Psoas muscle (tissue), 8 donors: ENCODE measurements around the gene LACTB. TPM values are rescaled to one million over a fixed set of nuclear protein-coding genes. Genes with fewer than 3 reads are reported as not detected.
"Not testable (repeated sequence)": the region's sequence is repeated elsewhere in the genome, so short reads cannot be mapped to it uniquely, and the experiment has no call there.

Experiments used
- ATAC-seq, 4 donors: fragments of 200-7000 bp; cut with Tn5 transposase; one replicate each; pipeline ENCODE4 v1.9.1; 2020; ENCODE audit warnings: moderate library complexity in 3 of 4, mild to moderate bottlenecking in 2 of 4
- DNase-seq, 2 donors: peaks; one replicate each; pipeline ENCODE4 v3.0.0-alpha.2; 2020
- H3K27ac ChIP-seq: fragments of 200-600 bp; one replicate; pipeline ENCODE4 v1.8.0; 2022
- H3K27me3 ChIP-seq, 3 donors: fragments of 200-600 bp in 1 of 3; one replicate each; pipeline versions ENCODE4 v1.6.1 to v1.8.0; 2013 to 2022; ENCODE audit warnings: low read length in 2 of 3, mild to moderate bottlenecking in 2 of 3, moderate library complexity in 1 of 3; ENCODE audit not compliant: insufficient read depth in 3 of 3
- H3K36me3 ChIP-seq, 2 donors: fragments of 200-600 bp in 1 of 2; one replicate each; pipeline versions ENCODE4 v1.6.1 to v1.8.0; 2013 to 2022; ENCODE audit warnings: low read depth in 1 of 2, mild to moderate bottlenecking in 1 of 2, moderate library complexity in 1 of 2; ENCODE audit not compliant: insufficient read depth in 1 of 2
- H3K4me1 ChIP-seq: fragments of 200-600 bp; one replicate; pipeline ENCODE4 v1.8.0; 2022
- H3K4me3 ChIP-seq: fragments of 200-600 bp; one replicate; pipeline ENCODE4 v1.8.0; 2022; ENCODE audit warnings: mild to moderate bottlenecking
- H3K9me3 ChIP-seq: fragments of 200-600 bp; one replicate; pipeline ENCODE4 v1.8.0; 2022
- CTCF ChIP-seq: fragments of 200-600 bp; IDR thresholded peaks from one replicate; pipeline ENCODE4 v1.8.0; 2022; ENCODE audit warnings: antibody characterized with exemption
- WGBS, 3 donors: extraction: QIAGEN DNeasy Blood & Tissue Kit; methylation state at CpG; one replicate each; pipeline versions ENCODE4 v1.1.6 to v1.1.7; 2013; 5-methylcytosine and 5-hydroxymethylcytosine counted together
- intact Hi-C, 2 donors: fragments of 100-400 bp; cut with DNase I; formaldehyde crosslinking; loops; one replicate each; pipeline versions ENCODE4 v1.11.0 to v1.14.2; 2022
- polyA plus RNA-seq, 3 donors: library from polyadenylated mRNA; stranded (reverse); fragments of 200-250 nt; gene quantifications; one replicate each; pipeline ENCODE4 v1.2.3, GENCODE V29; 2013
- total RNA-seq, 4 donors: library from RNA; stranded (reverse); fragmentation: NEBNext Ultra II Directional in 2 of 4; extraction: Animal tissue kit (Norgen Biotek cat#: 25700) in 2 of 4; gene quantifications; one replicate each; pipeline versions ENCODE4 v1.2.1 to v1.2.4, GENCODE V29; 2021 to 2023
- donor health status: healthy with polysubstance abuse.
- donor health status: DM: no; HTN: no; CAD: no; lungs with moderate emphysema.
- donor health status: Bipolar disorder and iron deficiency.
- donor health status: healthy.
- donor health status: DM: yes; HTN: yes; CAD: no.
- donor health status: DM: no; HTN: no; CAD: no.
- donor health status: DM: no; HTN: no; CAD: no.
- donor health status: DM: yes; HTN: yes; CAD: no.

Gene LACTB
- total and polyA plus RNA-seq, 7 donors: 23.0 to 44.6 (median 29.7) TPM

- H3K27ac ChIP-seq: no peak overlapping the region
- H3K4me1 ChIP-seq: no peaks in the 10 kb centered on the region
- ATAC-seq (no peak), DNase-seq (no peak)
- TF ChIP-seq CTCF: no peak
- H3K36me3 ChIP-seq: no peaks in the 10 kb centered on the region
- H3K9me3 ChIP-seq: no peaks in the 10 kb centered on the region
- intact Hi-C loops: no loop called here
- peaks cover 0 to 3% (median 0%) of the 10 kb centered on the region in 3 donors for H3K27me3 ChIP-seq
- H3K4me3 ChIP-seq: no peak overlapping the region
- WGBS, 3 donors: 84 to 95% (median 94%) methylated on average over 3 of the region's 3 CpGs
These were observed 18.2 kb upstream of the LACTB start for GRCh38 chr15:63103416-63103815.

- Histone ChIP-seq H3K36me3 (no peaks in the 10 kb centered on the region), H3K4me3 (no peak overlapping the region), H3K27ac (no peak overlapping the region), H3K9me3 (no peaks in the 10 kb centered on the region), H3K27me3 (peaks cover 0 to 3% (median 0%) of the 10 kb centered on the region in 3 donors), H3K4me1 (no peaks in the 10 kb centered on the region)
- WGBS, 3 donors: 64 to 72% (median 71%) methylated on average over 7 of the region's 7 CpGs
- no peak for TF ChIP-seq CTCF
- intact Hi-C loops: no loop called here
- ATAC-seq: peak in 1 of 4 donors; percentile 20
- no peak for DNase-seq
These were observed 16.9 kb upstream of the LACTB start for GRCh38 chr15:63104727-63105126.

- H3K4me3 ChIP-seq, H3K27me3 ChIP-seq, H3K9me3 ChIP-seq, DNase-seq, H3K36me3 ChIP-seq, H3K27ac ChIP-seq, intact Hi-C loops, H3K4me1 ChIP-seq, ATAC-seq: not testable (repeated sequence)
- WGBS, 3 donors: 75 to 86% (median 77%) methylated on average over 8 of the region's 8 CpGs
These were observed 16.3 kb upstream of the LACTB start for GRCh38 chr15:63105354-63105753.

GRCh38 chr15:63107895-63108546, 13.6 kb upstream of the LACTB start:
- peaks cover 0 to 3% (median 0%) of the 10 kb centered on the region in 3 donors for H3K27me3 ChIP-seq
- 37 to 49% (median 46%) methylated on average over 9 of the region's 9 CpGs for WGBS, 3 donors
- H3K36me3 ChIP-seq: no peaks in the 10 kb centered on the region
- ATAC-seq: peak in 1 of 4 donors; percentile 30
- no peak for TF ChIP-seq CTCF
- H3K4me1 ChIP-seq: no peaks in the 10 kb centered on the region
- no peaks in the 10 kb centered on the region for H3K9me3 ChIP-seq
- H3K27ac ChIP-seq: no peak overlapping the region
- intact Hi-C loops: no loop called here
- no peak overlapping the region for H3K4me3 ChIP-seq
- DNase-seq: no peak

- intact Hi-C loops: no loop called here
- peaks cover 0 to 3% (median 0%) of the 10 kb centered on the region in 3 donors for H3K27me3 ChIP-seq
- H3K36me3 ChIP-seq: no peaks in the 10 kb centered on the region
- H3K4me1 ChIP-seq: no peaks in the 10 kb centered on the region
- TF ChIP-seq CTCF: no peak
- H3K4me3 ChIP-seq: no peak overlapping the region
- 84 to 91% (median 89%) methylated on average over 2 of the region's 2 CpGs for WGBS, 3 donors
- no peak for DNase-seq
- H3K27ac ChIP-seq: no peak overlapping the region
- no peak for ATAC-seq
- no peaks in the 10 kb centered on the region for H3K9me3 ChIP-seq
These were observed 12.2 kb upstream of the LACTB start for GRCh38 chr15:63109498-63109897.
